Activated T-helper 17 cell treated with anti-CD3 and anti-CD28 coated beads, Interleukin-2, amount 50 U/mL, for 72 hours (primary cell): Measurements from ENCODE around the gene TMEM219. TPM values are rescaled to one million over a fixed set of nuclear protein-coding genes. Genes with fewer than 3 reads are reported as not detected.

ENCODE experiments used
- ATAC-seq: fragments of 150-1000 bp; cut with Tn5 transposase; replicated peaks from 2 replicates; pipeline ENCODE4 v1.10.0; 2021; ENCODE audit warnings: mild to moderate bottlenecking, moderate library complexity
- H3K27ac Mint-ChIP-seq: one replicate; pipeline ENCODE4 v1.8.0; 2022; ENCODE audit warnings: mixed read lengths
- H3K27me3 Mint-ChIP-seq: one replicate; pipeline ENCODE4 v1.8.0; 2022; ENCODE audit warnings: mixed read lengths
- H3K36me3 Mint-ChIP-seq: one replicate; pipeline ENCODE4 v1.8.0; 2022; ENCODE audit warnings: low read depth, mild to moderate bottlenecking, mixed read lengths
- H3K4me1 Mint-ChIP-seq: one replicate; pipeline ENCODE4 v1.8.0; 2022; ENCODE audit warnings: mixed read lengths
- H3K4me3 Mint-ChIP-seq: one replicate; pipeline ENCODE4 v1.8.0; 2022; ENCODE audit warnings: mild to moderate bottlenecking, mixed read lengths
- H3K9me3 Mint-ChIP-seq: one replicate; pipeline ENCODE4 v1.8.0; 2022; ENCODE audit warnings: mixed read lengths
- total RNA-seq, 2 donors: library from RNA; stranded (reverse); gene quantifications; one replicate each; pipeline ENCODE4 v1.2.3, GENCODE V29; 2022

The TMEM219 gene
- total RNA-seq, 2 donors from 2014 or later = 55.2 to 70.8 TPM

DNA sequence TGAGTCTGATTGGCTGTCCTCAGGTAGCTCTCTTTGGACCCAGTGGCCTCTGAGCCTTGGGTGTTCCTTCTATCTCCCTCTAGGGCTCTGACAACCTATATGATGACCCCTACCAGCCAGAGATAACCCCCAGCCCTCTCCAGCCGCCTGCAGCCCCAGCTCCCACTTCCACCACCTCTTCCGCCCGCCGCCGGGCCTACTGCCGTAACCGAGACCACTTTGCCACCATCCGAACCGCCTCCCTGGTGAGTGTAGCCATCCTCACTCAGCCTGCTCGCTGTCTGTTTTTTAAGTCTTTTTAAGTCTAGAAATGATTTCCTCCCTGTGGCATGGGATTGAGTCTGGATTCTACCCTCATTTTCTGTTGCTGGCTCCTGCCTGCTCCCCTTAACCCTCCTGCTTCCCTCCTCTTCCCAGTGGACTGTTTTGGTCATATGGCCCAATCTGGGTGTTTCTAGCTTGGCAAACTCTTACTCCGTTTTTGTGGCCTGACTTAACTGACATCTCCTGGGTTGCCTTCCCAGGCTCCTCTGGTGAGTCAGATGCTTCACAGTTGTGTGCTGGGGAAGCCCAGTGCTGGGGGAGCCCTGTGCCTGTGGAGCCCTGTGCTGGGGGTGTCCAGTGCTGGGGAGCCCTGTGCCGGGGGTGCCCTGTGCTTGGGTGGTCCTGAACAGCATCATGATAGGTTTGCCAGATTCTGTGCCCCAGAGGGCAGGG lies 21.7 kb downstream of the TMEM219 start:
- H3K4me1 Mint-ChIP-seq = no peaks in the 10 kb centered on the region
- no peaks in the 10 kb centered on the region for H3K9me3 Mint-ChIP-seq
- ATAC-seq = no peak
- peaks cover 90% of the 10 kb centered on the region for H3K36me3 Mint-ChIP-seq
- H3K27ac Mint-ChIP-seq = no peak overlapping the region
- no peak overlapping the region for H3K4me3 Mint-ChIP-seq
- H3K27me3 Mint-ChIP-seq = no peaks in the 10 kb centered on the region

DNA sequence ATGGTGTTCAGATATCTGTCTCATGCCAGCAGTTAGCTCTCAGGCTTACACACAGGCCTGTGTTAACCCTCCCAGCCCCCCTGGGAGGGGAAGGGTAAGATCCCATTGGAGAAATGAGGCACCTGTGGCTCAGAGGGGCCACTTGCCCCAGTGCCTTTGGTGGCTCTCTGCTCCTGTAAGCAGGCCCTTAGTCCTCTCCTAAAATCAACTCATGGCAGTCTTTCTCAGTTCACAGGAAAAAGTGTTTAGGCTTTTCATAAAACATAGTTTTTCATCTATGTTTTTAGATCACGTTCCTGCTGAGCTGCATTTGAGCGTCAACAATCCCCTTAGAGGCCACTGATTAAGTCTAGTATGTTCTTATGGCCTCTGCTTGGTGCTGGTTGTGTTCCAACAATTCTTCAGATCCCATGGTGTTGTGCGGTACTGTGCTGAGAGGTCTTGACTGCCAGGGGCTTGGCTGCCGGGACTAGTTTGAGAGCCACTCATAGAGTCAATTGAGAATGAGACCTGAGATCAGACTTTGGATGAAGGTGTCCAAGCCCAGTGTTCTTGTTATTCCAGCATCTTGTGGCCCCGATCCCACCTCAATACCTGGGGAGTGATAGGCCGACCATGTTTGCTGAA lies 22.4 kb downstream of the TMEM219 start:
- Mint-ChIP-seq H3K27ac (no peak overlapping the region), H3K4me3 (no peak overlapping the region), H3K9me3 (no peaks in the 10 kb centered on the region), H3K27me3 (no peaks in the 10 kb centered on the region), H3K36me3 (peaks cover 90% of the 10 kb centered on the region), H3K4me1 (no peaks in the 10 kb centered on the region)
- no peak for ATAC-seq

DNA sequence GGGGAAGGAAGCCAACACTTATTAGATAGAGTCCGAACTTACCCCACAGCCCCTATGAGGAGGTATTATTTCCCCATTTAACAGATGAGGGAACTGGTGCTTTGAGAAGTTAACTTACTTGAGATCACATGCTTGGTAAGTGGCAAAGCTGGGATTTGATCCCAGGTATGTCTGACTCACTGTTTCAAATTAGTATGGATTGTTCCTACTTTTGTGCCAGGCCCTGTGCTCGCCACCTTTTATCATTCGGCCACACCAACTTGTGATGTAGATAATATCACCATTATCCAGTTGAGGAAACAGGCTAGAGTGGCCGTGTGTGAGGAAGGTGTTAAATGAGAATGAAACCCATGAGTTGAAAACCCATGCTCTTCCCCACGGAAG lies 22.9 kb downstream of the TMEM219 start:
- Mint-ChIP-seq H3K27ac (no peak overlapping the region), H3K4me3 (no peak overlapping the region), H3K9me3 (no peaks in the 10 kb centered on the region), H3K27me3 (no peaks in the 10 kb centered on the region), H3K36me3 (peaks cover 90% of the 10 kb centered on the region), H3K4me1 (no peaks in the 10 kb centered on the region)
- ATAC-seq = no peak

DNA sequence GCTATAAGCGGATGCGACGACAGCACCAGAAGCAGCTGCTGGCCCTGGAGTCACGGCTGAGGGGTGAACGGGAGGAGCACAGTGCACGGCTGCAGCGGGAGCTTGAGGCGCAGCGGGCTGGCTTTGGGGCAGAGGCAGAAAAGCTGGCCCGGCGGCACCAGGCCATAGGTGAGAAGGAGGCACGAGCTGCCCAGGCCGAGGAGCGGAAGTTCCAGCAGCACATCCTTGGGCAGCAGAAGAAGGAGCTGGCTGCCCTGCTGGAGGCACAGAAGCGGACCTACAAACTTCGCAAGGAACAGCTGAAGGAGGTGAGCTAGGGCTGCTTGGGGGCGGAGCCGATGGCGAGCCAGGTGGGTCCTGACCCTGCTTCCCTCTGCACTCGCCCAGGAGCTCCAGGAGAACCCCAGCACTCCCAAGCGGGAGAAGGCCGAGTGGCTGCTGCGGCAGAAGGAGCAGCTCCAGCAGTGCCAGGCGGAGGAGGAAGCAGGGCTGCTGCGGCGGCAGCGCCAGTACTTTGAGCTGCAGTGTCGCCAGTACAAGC lies 23.5 kb downstream of the TMEM219 start:
- no peaks in the 10 kb centered on the region for H3K9me3 Mint-ChIP-seq
- ATAC-seq = no peak
- no peak overlapping the region for H3K27ac Mint-ChIP-seq
- no peaks in the 10 kb centered on the region for H3K4me1 Mint-ChIP-seq
- no peaks in the 10 kb centered on the region for H3K27me3 Mint-ChIP-seq
- no peak overlapping the region for H3K4me3 Mint-ChIP-seq
- peaks cover 90% of the 10 kb centered on the region for H3K36me3 Mint-ChIP-seq

DNA sequence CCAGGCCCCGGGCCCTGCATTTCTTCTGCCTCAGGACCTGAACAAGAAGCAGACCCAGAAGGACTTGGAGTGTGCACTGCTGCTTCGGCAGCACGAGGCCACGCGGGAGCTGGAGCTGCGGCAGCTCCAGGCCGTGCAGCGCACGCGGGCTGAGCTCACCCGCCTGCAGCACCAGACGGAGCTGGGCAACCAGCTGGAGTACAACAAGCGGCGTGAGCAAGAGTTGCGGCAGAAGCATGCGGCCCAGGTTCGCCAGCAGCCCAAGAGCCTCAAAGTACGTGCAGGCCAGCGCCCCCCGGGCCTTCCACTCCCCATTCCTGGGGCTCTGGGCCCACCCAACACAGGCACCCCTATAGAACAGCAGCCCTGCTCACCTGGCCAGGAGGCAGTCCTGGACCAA lies 24.4 kb downstream of the TMEM219 start:
- no peak for ATAC-seq
- H3K27ac Mint-ChIP-seq = no peak overlapping the region
- H3K4me3 Mint-ChIP-seq = no peak overlapping the region
- no peaks in the 10 kb centered on the region for H3K27me3 Mint-ChIP-seq
- H3K36me3 Mint-ChIP-seq = peaks cover 85% of the 10 kb centered on the region
- H3K4me1 Mint-ChIP-seq = no peaks in the 10 kb centered on the region
- H3K9me3 Mint-ChIP-seq = no peaks in the 10 kb centered on the region

DNA sequence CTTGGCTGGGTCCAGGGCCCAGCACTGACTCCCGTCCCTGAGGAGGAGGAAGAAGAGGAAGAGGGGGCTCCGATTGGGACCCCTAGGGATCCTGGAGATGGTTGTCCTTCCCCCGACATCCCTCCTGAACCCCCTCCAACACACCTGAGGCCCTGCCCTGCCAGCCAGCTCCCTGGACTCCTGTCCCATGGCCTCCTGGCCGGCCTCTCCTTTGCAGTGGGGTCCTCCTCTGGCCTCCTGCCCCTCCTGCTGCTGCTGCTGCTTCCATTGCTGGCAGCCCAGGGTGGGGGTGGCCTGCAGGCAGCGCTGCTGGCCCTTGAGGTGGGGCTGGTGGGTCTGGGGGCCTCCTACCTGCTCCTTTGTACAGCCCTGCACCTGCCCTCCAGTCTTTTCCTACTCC lies 25.1 kb downstream of the TMEM219 start:
- Mint-ChIP-seq H3K4me3 (no peak overlapping the region), H3K27me3 (no peaks in the 10 kb centered on the region), H3K4me1 (no peaks in the 10 kb centered on the region), H3K9me3 (no peaks in the 10 kb centered on the region), H3K36me3 (peaks cover 81% of the 10 kb centered on the region), H3K27ac (no peak overlapping the region)
- no peak for ATAC-seq

DNA sequence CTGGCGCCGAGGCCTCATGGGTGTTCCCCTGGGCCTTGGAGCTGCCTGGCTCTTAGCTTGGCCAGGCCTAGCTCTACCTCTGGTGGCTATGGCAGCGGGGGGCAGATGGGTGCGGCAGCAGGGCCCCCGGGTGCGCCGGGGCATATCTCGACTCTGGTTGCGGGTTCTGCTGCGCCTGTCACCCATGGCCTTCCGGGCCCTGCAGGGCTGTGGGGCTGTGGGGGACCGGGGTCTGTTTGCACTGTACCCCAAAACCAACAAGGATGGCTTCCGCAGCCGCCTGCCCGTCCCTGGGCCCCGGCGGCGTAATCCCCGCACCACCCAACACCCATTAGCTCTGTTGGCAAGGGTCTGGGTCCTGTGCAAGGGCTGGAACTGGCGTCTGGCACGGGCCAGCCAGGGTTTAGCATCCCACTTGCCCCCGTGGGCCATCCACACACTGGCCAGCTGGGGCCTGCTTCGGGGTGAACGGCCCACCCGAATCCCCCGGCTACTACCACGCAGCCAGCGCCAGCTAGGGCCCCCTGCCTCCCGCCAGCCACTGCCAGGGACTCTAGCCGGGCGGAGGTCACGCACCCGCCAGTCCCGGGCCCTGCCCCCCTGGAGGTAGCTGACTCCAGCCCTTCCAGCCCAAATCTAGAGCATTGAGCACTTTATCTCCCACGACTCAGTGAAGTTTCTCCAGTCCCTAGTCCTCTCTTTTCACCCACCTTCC lies 25.6 kb downstream of the TMEM219 start:
- Mint-ChIP-seq H3K36me3 (peaks cover 80% of the 10 kb centered on the region), H3K4me1 (no peaks in the 10 kb centered on the region), H3K27me3 (no peaks in the 10 kb centered on the region), H3K27ac (no peak overlapping the region), H3K4me3 (no peak overlapping the region), H3K9me3 (no peaks in the 10 kb centered on the region)
- no peak for ATAC-seq

DNA sequence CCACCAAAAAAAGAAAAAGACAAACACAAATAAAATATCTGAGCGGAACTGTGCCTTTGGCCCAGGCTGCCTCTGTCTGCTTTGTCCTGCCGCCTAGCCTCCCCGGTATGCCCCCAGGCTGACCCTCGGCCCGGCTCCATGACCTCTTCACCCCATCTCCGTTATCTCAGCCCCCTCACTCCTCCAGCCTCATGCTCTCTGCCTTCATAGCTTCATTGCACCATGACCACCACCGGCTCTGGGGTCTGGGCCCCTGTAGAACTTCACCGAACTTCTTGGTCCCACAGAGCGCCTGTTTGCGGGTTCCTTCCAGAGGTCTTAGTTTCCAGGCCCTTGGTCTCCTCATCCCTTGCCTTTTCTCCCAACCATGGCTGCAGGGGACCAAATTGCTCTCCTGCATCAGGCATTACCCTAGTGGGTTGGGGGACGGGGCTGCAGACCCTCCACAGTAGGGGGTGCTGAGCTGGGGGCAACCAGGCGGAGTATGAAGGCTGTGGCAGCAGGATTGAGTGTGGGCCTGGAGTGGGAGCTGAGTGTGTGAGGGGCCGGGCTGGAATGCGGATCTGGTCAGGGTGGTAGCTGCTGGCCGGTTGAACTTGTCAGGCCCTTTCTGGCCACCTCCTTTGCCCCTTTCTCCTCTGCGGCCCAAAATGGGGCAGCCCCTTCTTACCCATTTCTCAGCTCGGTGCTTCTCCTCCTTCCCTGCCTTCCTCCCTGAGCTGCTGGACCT lies 26.6 kb downstream of the TMEM219 start:
- Mint-ChIP-seq H3K4me3 (no peak overlapping the region), H3K36me3 (peaks cover 77% of the 10 kb centered on the region), H3K27me3 (no peaks in the 10 kb centered on the region), H3K27ac (no peak overlapping the region), H3K4me1 (no peaks in the 10 kb centered on the region), H3K9me3 (no peaks in the 10 kb centered on the region)
- ATAC-seq = no peak

DNA sequence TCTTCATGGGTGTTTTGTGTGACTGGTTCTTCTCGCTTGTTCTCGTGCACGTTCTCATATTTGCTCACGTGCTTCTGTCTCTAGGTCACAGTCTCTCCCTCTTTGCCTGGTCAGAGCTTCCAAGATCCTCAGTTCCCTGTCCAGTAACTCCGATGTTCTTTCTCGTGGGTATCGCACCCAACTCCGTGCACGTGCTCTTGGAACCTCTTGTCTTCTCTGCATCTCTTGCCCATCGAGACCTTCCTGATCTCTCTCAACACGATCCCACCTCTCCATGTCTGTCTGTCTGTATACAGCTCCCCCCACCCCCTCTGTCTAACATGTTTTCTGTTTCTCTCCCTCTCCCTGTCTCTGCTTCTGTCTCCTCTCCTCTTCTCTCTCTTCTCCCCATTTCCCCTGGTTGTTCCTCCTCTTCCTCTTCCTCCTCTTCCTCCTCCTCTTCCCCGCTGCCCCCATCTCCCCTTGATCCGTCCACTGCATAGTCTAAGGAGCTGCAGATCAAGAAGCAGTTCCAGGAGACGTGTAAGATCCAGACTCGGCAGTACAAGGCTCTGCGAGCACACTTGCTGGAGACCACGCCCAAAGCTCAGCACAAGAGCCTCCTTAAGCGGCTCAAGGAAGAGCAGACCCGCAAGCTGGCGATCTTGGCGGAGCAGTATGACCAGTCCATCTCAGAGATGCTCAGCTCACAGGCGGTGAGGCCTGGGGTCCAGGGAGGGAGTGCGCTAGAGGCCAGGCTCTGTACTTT lies 27.4 kb downstream of the TMEM219 start:
- Mint-ChIP-seq H3K36me3 (peaks cover 77% of the 10 kb centered on the region), H3K27ac (no peak overlapping the region), H3K9me3 (no peaks in the 10 kb centered on the region), H3K27me3 (no peaks in the 10 kb centered on the region), H3K4me1 (peaks cover 6% of the 10 kb centered on the region), H3K4me3 (no peak overlapping the region)
- ATAC-seq = no peak

DNA sequence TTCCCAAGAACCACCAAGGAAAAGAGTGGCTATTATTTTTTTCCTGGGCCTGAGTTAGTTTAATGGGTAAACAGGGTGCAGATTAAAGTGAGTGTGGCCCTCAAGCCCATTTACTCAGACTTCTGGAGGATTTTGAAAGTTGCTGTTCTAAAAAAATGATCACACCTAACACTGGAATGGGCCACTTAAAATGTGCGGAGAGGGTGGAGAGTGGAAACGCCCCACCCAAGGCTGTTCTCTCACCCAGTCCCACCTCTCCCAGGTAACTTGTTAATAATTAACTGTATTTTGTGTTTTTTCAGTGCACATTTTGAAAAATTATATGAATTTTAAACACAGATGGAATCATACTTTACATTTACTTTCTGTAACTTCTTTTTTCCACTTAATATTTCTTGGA lies 28.2 kb downstream of the TMEM219 start:
- H3K27me3 Mint-ChIP-seq = no peaks in the 10 kb centered on the region
- peaks cover 10% of the 10 kb centered on the region for H3K4me1 Mint-ChIP-seq
- H3K36me3 Mint-ChIP-seq = peaks cover 74% of the 10 kb centered on the region
- H3K27ac Mint-ChIP-seq = no peak overlapping the region
- ATAC-seq = no peak
- no peak overlapping the region for H3K4me3 Mint-ChIP-seq
- no peaks in the 10 kb centered on the region for H3K9me3 Mint-ChIP-seq

DNA sequence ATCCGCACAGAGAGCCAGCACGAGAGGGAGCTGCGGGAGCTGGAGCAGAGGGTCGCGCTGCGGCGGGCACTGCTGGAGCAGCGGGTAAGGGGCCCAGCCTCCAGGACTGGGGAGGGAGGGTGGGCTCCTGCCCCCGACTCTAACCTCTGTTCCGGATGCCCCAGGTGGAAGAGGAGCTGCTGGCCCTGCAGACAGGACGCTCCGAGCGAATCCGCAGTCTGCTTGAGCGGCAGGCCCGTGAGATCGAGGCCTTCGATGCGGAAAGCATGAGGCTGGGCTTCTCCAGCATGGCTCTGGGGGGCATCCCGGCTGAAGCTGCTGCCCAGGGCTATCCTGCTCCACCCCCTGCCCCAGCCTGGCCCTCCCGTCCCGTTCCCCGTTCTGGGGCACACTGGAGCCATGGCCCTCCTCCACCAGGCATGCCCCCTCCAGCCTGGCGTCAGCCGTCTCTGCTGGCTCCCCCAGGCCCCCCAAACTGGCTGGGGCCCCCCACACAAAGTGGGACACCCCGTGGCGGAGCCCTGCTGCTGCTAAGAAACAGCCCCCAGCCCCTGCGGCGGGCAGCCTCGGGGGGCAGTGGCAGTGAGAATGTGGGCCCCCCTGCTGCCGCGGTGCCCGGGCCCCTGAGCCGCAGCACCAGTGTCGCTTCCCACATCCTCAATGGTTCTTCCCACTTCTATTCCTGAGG lies 29.1 kb downstream of the TMEM219 start:
- no peak for ATAC-seq
- peaks cover 74% of the 10 kb centered on the region for H3K36me3 Mint-ChIP-seq
- no peak overlapping the region for H3K27ac Mint-ChIP-seq
- no peaks in the 10 kb centered on the region for H3K27me3 Mint-ChIP-seq
- H3K4me3 Mint-ChIP-seq = no peak overlapping the region
- H3K4me1 Mint-ChIP-seq = peaks cover 10% of the 10 kb centered on the region
- H3K9me3 Mint-ChIP-seq = no peaks in the 10 kb centered on the region

DNA sequence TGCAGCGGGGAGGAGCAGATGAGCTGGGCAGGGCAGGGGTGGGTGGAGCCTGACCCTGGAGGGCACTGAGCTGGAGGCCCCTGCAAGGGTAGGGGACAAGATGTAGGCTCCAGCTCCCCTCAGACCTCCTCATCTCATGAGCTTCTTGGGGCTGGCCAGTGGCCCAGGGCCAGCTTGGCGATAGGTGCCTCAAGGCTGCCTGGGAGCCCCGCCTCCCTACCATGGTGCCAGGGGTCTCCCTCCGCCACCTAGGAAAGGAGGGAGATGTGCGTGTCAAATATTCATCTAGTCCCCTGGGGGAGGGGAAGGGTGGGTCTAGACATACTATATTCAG lies 29.7 kb downstream of the TMEM219 start:
- Mint-ChIP-seq H3K27me3 (no peaks in the 10 kb centered on the region), H3K4me3 (no peak overlapping the region), H3K36me3 (peaks cover 74% of the 10 kb centered on the region), H3K27ac (no peak overlapping the region), H3K4me1 (peaks cover 10% of the 10 kb centered on the region), H3K9me3 (no peaks in the 10 kb centered on the region)
- no peak for ATAC-seq

DNA sequence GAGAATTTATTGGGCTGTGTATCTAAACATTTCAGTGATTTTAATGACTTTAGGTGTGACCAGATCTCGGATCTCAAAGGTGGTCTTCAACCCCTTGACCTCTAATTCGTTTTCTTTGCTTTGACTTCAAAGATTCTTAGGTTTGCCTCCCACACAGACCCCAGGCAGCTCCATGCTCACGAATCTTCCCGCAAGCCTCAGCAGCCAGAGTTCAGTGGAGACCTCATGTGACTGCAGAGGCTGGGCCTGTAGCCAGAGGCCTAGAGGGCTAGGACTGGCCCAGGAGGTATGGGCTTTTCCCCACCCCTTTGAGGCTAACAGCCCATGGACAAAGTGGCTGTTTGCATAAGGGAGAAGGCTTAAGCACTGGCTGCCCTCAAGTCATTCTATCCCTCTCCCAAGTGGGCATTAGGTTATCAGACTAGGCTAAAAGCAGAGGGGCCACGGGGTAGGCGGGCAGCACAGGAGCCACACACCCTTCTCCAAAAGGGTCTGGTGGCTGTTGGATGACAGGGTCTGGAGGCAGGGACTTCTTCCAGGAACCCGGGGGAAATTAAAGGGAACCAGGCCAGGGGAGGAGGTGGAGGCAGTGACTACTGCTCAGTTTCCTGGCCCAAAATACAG lies 30.6 kb downstream of the TMEM219 start:
- H3K27ac Mint-ChIP-seq = no peak overlapping the region
- no peaks in the 10 kb centered on the region for H3K27me3 Mint-ChIP-seq
- H3K36me3 Mint-ChIP-seq = peaks cover 79% of the 10 kb centered on the region
- no peak overlapping the region for H3K4me3 Mint-ChIP-seq
- ATAC-seq = no peak
- H3K9me3 Mint-ChIP-seq = no peaks in the 10 kb centered on the region
- peaks cover 15% of the 10 kb centered on the region for H3K4me1 Mint-ChIP-seq
